ENCODE measurements around the gene AGA.

AGA gene

DNA sequence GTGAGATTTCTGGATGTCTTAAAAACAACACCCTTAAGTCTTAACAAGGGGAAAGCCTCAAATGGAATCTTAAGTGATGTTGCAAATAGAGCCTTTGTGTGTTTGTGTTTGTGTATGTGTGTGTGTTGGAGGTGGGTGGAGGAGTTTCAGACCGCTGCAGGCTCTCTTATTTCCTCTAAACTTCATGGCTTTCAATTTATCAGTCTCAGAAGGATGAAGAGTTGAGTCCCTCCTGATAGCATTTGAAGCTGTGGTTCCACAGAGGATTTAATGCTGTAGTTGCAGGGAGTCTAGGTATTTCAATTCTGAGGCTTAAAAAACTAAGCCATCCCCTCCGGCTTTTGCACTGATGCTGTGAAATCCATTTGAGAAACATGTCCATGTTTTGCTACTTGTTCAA is 4.3 kb upstream of the AGA start:
- DNase-seq, result no peak

DNA sequence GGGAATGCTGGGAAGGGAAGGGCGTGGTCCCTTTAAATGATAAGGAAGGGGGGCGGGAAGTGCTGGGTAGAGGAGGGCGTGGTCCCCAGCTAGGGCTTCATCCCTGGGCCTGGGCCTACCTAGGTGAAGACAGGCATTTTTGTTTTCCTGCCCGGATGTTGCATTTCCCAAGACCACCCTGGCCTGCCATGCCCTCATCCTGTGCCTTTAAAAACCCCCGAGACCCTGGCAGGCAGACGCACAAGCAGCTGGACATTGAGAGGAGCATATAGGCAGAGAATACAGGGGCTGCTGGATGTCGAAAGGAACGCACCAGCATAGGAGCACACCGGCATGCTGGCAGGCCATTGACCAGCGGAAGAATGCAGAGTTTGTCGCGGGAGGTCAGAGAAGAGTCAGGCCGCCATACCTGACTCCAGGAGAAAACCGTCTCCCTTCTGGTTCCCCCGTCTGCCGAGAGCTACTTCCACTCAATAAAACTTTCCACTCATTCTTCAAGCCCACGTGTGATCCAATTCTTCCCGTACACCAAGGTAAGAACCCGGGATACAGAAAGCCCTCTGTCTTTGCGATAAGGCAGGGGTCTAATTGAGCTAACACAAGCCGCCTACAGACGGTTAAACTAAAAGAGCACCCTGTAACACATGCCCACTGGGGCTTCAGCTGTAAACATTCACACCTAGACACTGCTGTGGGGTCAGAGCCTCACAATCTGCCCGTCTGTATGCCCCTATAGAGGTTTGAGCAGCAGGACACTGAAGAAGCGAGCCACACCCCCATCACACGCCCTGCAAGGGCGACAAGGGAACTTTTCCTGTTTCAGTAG is 2.9 kb upstream of the AGA start:
- no peak for DNase-seq

DNA sequence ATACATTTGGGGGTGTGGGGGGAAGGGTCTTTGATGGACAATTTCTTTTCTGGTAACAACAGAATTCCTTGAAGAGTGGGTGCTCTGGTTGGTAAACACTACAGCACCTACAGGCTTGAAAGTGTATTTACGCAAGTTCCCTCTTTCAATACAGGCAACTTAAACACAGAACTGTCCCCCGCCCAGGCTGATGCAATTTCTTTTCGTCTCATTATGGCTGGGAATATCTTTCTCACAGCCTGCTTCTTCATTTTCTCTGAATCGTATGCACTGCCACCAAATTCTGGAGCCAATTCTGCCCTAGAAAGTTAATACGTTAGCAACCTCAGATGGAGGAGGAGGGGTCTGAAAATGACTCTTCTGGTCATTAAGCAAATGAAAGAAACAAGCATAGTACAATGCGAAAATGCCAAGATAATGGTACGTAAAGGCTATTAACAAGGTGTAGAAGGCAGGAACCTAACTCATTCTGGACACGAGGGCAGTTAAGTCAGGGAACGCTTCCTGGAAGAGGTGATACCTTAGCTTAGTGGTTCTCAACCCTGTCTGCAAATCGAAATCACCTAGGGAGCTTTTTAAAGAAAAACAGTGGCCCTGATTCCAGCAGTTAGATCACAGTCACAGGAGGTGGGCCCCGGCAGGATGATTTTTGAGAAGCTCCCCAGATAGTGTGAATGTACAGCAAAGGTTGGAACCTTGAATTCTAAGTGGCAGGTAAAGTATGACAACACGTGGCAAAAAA is 1.0 kb downstream of the AGA start:
- no peak for DNase-seq

DNA sequence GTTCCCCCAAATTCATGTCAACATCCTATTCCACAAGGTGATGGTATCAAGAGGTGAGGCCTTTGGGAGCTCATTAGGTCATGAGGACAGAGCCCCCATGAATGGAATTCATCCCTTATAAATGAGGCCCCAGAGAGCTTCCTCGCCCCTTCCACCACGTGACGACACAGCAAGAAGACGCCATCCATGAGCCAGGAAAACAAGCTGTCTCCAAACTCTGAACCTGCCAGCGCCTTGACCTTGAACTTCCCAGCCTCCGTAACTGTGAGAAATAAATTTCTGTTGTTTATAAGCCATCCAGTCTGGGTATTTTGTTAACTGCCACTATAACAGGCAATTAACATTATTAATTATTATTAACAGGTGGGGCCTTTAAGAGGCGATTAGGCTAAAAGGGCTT is 5.8 kb downstream of the AGA start:
- DNase-seq, result no peak

DNA sequence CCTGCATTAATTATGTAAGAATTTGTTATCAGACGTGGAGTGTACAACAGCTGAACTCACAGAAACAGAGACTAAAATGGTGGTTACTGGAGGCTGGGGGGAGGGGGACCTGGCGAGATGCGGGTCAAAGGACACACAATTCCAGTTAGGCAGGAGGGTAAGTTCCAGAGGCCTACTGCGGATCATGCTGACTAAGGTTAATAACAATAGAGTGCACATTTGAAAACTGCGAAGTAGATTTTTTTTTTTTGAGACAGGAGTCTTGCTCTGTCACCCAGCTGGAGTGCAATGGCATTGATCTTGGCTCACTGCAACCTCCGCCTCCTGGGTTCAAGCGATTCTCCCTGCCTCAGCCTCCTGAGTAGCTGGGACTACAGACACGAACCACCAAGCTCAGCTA is 7.6 kb downstream of the AGA start:
- DNase-seq, result no peak

DNA sequence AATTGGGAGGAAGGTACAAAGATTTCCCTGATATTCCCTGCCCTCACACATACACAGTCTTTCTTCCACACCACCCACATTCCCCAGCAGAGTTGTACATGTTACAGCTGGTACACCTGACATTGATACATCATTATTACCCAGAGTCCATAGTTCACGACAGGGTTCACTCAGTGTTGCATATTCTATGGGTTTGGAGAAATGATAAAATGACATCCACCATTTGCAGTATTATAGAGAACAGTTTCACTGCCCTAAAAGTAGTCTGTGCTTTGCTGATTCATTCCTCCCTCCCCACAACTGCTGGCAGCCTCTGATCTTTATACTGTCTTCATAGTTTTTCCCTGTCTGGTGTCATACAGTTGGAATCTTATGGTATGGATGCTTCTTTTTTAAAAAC is 15.0 kb downstream of the AGA start:
- DNase-seq, result no peak

DNA sequence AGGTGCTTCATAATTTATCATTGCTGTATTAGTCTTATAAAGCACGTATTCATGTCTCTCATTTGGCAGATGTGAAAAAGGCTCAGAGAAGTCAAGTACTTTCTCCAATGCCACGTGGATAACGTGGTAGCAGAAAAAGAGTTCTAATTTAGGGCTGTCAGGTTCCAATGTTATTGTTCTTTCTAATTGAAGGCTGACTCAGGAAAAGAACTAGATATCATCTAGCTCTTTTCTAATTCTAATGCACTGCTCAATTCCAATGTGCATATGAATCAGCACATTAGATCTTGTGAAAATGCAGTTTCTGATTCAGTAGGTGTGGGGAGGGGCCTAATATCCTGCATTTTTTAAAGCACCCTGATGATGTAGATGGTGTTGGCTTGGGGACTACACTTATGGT is 22.8 kb downstream of the AGA start:
- no peak for DNase-seq

DNA sequence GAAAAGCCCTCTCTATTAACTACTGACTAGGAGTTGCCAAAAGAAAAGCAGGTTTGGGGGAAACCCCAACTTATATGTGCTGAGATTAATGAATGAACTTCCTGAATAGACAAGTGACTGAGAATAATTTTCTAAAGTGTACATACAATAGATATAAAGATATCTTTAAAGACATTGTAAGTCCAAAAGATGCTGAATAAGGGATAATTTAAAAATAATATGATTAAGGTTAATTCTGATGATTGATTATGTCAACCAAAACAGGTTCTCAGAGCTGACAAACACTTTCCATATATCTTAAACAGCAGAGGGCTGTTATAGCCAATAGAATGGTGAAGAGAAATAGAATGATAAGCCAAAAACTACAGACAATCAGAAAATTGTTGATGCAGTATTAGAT is 28.6 kb downstream of the AGA start:
- no peak for DNase-seq

DNA sequence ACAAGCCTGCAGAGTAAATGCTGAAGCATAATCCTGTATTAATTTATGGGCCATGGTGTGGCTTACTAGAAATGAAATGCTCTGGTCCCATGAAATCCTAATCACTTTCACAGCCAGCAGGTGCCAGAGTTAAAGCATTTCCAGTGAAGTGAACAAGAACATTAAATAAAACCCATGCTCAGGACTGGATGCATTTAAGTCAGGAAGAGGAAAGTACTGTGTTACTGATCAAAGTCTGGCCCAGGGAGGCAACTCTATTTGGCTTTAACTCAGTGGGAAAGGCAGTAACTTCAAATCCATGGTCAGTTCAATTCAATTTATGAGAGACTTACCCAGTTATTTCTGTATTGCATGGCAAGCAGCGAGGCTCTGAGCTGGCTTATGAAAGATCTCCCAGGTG is 29.2 kb downstream of the AGA start:
- no peak for DNase-seq

DNA sequence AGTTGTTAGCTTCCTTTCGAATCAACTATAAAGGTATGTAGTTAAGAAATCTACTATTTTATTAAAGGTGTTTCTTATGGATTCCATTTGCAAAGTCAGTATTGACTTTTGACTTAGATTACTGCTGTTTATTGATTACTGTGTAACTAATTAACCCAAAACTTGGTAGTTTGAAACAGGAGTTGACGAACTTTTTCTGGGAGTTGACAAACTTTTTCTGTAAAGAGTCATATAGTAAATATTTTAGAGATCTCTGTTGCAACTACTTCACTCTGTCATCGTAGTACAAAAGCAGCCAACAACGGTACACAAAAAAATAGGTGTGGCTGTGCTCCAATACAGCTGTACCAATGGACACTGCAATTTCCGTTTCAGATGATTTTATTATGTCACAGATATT is 30.2 kb downstream of the AGA start:
- DNase-seq, result no peak

DNA sequence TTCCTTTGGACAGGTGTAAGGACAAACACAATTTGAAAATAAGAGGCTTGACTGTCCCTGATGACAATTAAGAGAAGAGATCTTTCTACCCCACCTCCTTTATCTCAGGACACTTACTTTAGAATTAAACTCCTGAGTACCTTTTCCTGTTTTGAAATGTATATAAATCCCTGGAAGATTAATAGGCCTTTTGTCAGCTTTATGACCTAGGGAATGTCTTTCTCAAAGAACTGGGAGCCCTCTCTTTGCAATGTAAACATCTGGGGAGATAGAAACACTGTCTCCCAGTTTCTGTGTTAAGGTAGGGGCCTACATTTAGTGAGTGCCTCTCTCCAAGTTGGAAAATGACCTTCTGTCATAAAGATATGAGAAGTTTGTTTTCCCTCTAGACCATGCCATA is 31.7 kb downstream of the AGA start:
- no peak for DNase-seq

DNA sequence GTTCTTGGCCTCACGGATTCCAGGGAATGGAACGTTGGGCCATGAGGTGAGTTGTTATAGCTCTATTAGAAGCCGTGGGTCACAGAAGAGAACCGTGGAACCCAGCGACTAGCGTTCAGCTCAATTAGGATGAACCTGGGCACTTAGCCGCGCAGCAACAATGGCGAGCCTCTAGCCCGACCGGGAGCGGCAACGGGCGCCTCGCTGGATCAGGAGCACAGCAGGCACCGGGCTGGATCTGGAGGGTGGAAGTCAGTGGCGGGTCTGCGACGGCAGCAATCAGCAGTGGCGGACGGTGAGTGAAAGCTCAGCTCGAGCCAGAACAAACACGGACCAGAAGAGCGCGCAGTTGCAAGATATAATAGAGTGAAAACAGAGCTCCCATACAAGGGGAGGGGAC is 34.2 kb downstream of the AGA start:
- no peak for DNase-seq

DNA sequence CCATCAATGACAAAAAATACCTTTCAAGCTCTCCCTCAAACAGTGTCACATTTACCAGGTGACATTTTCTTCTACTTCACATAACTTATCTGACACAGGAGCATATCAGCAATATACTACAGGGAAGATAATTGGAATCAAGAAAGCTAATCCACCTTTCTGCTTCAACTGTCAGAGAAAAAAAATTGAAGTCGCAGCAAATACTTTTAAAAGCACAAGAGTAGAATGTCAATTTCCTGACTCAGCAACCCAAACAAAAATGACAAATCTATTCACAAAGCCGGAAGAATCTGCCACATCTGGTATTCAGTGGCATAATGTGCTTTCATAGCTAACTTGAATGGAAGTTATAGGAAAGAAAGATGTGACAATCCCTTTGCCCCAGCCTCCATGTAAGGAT is 36.7 kb downstream of the AGA start:
- DNase-seq, result no peak

DNA sequence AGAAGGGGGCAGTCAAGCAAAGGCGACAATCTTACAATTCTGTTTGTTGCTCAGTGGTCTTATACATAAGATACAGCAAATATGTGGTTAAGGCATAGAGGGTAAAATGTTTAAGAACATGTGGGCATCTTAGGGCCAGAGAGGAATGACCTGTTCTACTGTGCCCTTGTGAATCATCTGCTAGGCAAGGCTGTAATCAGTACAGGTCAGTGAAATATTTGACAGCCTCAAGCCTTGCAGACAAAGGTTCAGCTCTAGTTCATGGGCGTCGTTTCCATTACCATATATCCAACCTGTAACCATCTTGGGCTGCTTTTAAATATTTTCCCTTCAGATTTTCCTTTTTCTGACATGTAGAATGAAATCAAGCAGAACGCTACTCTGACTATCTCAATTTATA is 37.3 kb downstream of the AGA start:
- DNase-seq, result no peak

DNA sequence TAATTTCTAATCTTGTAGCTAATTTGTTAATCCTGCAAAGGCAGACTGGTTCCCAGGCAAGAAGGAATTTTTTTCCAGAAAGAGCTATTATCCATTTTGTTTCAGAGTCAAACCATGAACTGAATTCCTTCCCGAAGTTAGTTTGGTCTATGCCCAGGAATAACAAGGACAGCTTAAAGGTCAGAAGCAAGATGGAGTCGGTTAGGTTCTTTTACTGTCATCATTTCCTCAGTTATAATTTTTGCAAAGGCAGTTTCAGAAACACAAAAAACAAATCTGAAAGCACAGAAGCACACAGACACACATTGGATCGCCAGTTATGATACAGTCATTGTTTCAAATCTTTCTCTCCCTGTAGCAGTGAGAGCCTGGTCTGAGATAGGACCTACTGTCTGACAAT is 37.9 kb downstream of the AGA start:
- no peak for DNase-seq

DNA sequence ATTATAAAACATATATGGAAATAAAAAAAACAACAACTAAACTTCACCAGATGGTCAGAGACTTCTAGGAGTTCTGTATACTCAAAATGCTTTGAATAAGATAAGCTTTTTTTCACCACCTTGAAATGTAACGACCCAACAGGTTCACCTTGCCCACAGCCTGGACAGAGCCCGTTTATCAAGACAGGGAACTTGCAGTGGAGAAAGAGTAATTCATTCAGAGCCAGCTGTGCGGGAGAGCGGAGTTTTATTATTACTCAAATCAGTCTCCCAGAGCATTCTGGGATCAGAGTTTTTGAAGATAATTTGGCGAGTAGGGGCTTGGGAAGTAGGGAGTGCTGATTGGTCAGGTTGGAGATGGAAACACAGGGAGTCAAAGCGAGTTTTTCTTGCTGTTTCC is 38.5 kb downstream of the AGA start:
- no peak for DNase-seq

DNA sequence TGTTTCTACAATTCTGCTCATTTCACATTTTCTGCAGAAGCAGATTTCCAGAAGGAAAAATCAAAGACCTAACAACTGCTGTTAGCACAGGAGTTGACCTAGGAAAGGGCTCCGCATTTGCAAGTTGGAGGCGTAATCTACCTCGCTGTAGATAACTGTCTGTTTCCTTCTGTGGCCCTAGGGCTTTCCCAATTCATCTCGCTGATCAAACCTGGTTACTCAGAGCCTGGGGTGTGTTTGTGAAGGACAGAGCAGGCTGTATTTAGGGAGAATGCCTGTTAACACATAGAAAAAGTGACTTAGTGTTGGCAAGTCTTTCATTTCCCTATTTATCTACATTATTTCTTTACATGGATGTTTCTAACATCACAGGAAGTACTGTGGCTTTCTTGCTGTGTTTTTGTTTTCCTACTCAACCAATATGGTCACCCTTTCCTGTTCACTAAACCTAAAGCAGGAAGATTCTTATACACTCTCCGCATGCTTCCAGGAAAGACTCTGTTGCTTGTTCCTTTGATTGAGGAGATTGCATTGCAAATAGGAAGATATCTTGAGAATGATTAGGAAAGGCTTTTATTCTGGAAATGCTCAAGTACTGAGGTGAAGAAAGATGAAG is 40.5 kb downstream of the AGA start:
- DNase-seq, result no peak

DNA sequence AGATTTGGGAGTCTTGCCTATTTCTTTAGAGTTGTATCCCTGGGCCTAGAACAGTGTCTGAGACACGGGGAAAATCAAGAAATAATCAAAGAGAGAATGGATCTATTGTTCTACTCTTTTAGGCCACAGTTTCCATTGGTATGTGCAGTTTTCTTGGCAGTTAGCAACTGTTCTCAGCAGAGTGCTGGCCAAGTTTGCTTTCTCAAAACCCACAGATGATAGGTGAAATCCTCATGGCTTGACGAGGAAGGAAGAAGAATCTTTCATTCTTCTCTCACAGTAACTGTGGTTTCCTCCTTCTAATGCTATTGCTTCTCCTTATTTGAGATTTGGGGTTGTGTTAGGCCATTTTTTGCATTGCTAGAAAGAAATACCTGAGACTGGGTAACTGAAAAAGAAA is 42.2 kb downstream of the AGA start:
- DNase-seq, result no peak

DNA sequence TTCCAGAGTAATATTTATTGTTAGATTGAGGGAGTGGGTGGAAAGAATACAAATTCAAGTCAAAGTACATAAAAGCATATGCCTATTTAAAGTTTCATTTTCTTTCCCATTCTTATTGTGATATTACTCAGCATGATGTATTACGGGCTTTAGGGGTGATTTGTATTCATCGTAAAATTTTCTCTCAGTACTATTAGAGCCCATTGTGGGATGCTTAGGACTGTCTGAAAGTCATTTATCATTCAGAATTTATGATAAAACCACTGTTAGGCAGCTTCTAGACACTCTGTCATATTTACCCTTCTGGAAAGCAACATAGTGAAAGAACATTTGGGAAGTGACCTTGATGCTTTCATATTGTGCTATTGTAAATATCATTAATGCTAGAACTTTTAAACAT is 45.9 kb downstream of the AGA start:
- no peak for DNase-seq

DNA sequence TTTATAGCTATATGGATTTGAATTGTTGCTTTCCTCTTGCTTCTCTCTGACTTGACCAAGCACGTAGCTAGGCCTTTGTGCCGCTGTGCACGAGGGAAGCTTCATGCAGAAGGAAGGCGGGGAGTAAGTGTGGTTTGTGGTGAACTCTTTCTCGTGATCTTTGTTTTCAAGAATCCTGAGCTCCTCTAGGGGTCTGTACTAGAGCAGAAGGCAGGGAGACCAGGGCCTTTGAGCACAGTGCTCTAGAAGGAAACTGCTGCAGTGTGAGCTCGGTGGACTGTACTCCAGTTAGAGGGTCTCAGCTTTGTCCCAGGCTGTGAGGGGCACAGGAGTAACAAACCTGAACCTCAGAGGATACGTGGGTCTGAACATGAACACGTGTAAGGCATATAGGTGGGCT is 49.0 kb downstream of the AGA start:
- DNase-seq, result no peak

DNA sequence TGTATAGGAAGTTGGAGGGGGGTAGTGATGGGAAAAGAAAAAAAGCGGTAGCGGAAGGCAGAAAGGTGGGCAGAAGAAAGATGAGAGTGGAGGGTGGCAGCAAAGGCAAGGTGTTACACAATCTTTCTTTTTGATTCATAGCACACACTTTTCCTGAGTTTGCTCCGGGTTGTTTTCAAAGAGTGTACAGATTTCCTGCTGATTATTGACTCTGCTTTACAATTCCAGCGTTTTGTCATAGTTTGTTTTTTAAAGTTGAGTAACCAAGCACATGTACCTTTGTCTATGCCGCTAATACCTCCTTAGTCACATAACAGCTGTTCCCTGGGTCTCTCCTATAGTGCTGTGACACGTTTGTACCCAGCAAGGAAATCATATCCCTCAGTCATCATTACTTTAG is 50.3 kb downstream of the AGA start:
- DNase-seq, result no peak

DNA sequence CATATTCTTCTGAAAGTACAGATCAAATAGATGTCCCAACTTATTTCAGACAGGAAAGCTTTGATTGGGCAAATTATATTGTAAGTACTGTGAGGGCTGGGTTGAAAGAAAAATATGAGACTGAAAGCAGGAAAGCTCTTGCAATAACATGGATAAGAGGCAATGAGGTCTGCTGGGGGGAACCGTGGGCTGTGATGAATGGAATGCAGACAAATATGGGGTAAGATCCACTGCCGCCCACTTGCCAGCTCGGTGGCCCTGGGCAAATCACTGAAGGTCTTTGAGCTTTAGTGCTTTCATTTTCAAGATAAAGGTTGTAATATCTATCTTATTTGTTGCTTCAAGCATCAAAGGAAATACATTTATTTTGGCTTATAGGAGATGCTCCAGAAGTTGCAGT is 51.0 kb downstream of the AGA start:
- no peak for DNase-seq

DNA sequence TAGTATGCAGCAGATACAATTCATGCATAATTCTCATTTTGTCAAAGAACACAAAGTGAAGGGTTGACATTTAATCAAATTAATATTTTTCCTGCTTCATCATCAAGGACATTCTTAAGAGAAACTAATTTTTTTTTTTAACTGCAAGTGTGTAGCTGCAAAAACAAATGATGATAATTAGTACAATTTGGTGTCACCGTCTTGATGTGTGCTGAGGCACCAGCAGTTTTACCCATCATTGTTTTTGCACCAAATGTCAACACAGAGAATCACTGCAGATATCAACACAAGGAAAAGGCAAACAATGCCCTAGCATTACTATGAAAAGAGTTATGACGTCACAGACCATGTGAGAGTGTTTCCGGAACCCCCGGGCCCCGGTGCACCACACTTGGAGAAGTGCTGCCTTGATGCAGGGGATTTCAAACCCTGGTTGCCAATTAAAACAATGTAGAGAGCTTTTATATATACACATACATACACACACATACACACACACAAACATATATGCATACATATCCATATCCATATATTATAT is 55.9 kb downstream of the AGA start:
- no peak for DNase-seq
